HCT116 (cell line): ENCODE data around the gene TCF7L2. TPM values are rescaled to one million over a fixed set of nuclear protein-coding genes. Genes with fewer than 3 reads are reported as not detected.

Experiments used
- ATAC-seq: fragments of 200-7000 bp; cut with Tn5 transposase; 2 replicates; pipeline ENCODE4 v1.9.1; 2020; ENCODE audit warnings: mild to moderate bottlenecking, moderate library complexity
- BruUV-seq: library from RNA; stranded (reverse); fragments of 400-500 nt; replicated peaks from 2 replicates; lab custom pipeline; 2021; lab: Mats Ljungman, UMichigan
- CTCF ChIA-PET: fragments of 300-600 bp; sonication (Branson Sonifier 250); formaldehyde crosslinking; loops from one replicate; lab custom pipeline; 2021; ENCODE audit warnings: antibody characterized with exemption; lab: Charles Lee
- POLR2A ChIA-PET: fragments of 300-600, 350-600 bp; sonication (Branson Sonifier 250); formaldehyde crosslinking; loops from one replicate; lab custom pipeline; 2021; ENCODE audit warnings: antibody characterized with exemption; lab: Charles Lee
- RAD21 ChIA-PET, 2 experiments: fragments of 300-600 bp; sonication (Branson Sonifier 250); formaldehyde crosslinking; loops; one replicate each; lab custom pipeline; 2023; ENCODE audit warnings: low total read pairs in 2 of 2; ENCODE audit not compliant: uncharacterized antibody in 2 of 2, unreplicated experiment in 2 of 2, low non-redundant PET in 1 of 2; lab: Charles Lee
- DNase-seq: peaks from one replicate; pipeline ENCODE4 v3.0.0-alpha.2; 2010; ENCODE audit warnings: low read depth, low spot score
- H2AFZ ChIP-seq: fragments of 200-600 bp; shearing (Covaris generic), sonication (generic); 2 replicates; pipeline ENCODE4 v1.6.1; 2017; ENCODE audit warnings: low read depth, mixed run types, mixed read lengths, antibody characterized with exemption, low read length; ENCODE audit not compliant: poor library complexity, severe bottlenecking
- H3K27ac ChIP-seq: 2 replicates; pipeline ENCODE4 v1.5.1; 2012; ENCODE audit warnings: low read depth, low read length
- H3K27me3 ChIP-seq: fragments of 200-600 bp; sonication (generic); 2 replicates; pipeline ENCODE4 v1.6.1; 2016; ENCODE audit warnings: mixed run types, low read length, mixed read lengths; ENCODE audit not compliant: insufficient read depth
- H3K36me3 ChIP-seq, 2 experiments: fragments of 200-500 bp in 1 of 2; fragments of 200-600 bp in 1 of 2; sonication (Bioruptor generic) in 1 of 2; sonication (generic) in 1 of 2; 2 replicates each; pipeline versions ENCODE4 v1.5.1 to v1.6.1; 2014 to 2016; ENCODE audit warnings: low read length in 2 of 2, inconsistent platforms in 1 of 2, mixed read lengths in 1 of 2, mixed run types in 1 of 2; ENCODE audit not compliant: insufficient read depth in 2 of 2, control insufficient read depth in 1 of 2
- H3K4me1 ChIP-seq, 2 experiments: fragments of 200-600 bp in 1 of 2; sonication (generic) in 1 of 2; 2 replicates each; pipeline versions ENCODE4 v1.5.1 to v1.6.1; 2012 to 2017; ENCODE audit warnings: low read length in 2 of 2, inconsistent platforms in 1 of 2, mild to moderate bottlenecking in 1 of 2, mixed read lengths in 1 of 2, mixed run types in 1 of 2, moderate library complexity in 1 of 2; ENCODE audit not compliant: insufficient read depth in 2 of 2, control insufficient read depth in 1 of 2
- H3K4me2 ChIP-seq: fragments of 200-600 bp; sonication (generic); 2 replicates; pipeline ENCODE4 v1.6.1; 2017; ENCODE audit warnings: mixed run types, low read length, mixed read lengths
- H3K4me3 ChIP-seq, 2 experiments: fragments of 200-600 bp in 1 of 2; sonication (generic) in 1 of 2; replicated peaks in 1 of 2; 2 replicates each; pipeline ENCODE4 v1.5.1; 2011 to 2016; ENCODE audit warnings: low read length in 2 of 2, control low read depth in 1 of 2, low read depth in 1 of 2, mild to moderate bottlenecking in 1 of 2, mixed read lengths in 1 of 2, mixed run types in 1 of 2
- H3K79me2 ChIP-seq: fragments of 200-600 bp; sonication (generic); 2 replicates; pipeline ENCODE4 v1.6.1; 2017; ENCODE audit warnings: mild to moderate bottlenecking, mixed run types, low read length, moderate library complexity, mixed read lengths; ENCODE audit not compliant: insufficient read depth
- H3K9ac ChIP-seq: fragments of 200-600 bp; sonication (generic); 2 replicates; pipeline ENCODE4 v1.6.1; 2016; ENCODE audit warnings: low read length, mixed read lengths
- H3K9me2 ChIP-seq: fragments of 200-600 bp; sonication (generic), shearing (Covaris generic); 2 replicates; pipeline ENCODE4 v1.6.1; 2017; ENCODE audit warnings: mixed run types, mild to moderate bottlenecking, moderate library complexity; ENCODE audit not compliant: insufficient read depth
- H3K9me3 ChIP-seq, 2 experiments: fragments of 200-500 bp in 1 of 2; fragments of 200-600 bp in 1 of 2; sonication (Bioruptor generic) in 1 of 2; sonication (generic) in 1 of 2; 2 replicates each; pipeline ENCODE4 v1.6.1; 2014 to 2017; ENCODE audit warnings: low read length in 2 of 2, mixed read lengths in 2 of 2, inconsistent platforms in 1 of 2, low read depth in 1 of 2, mild to moderate bottlenecking in 1 of 2, mixed run types in 1 of 2, moderate library complexity in 1 of 2; ENCODE audit not compliant: control insufficient read depth in 1 of 2, insufficient read depth in 1 of 2
- H4K20me1 ChIP-seq: fragments of 200-600 bp; sonication (generic), shearing (Covaris generic); 2 replicates; pipeline ENCODE4 v1.6.1; 2017; ENCODE audit warnings: mixed run types, mild to moderate bottlenecking, moderate library complexity; ENCODE audit not compliant: insufficient read depth
- CBX3 ChIP-seq: IDR thresholded peaks from 2 replicates; pipeline ENCODE4 v1.6.1; 2012; ENCODE audit warnings: low read depth
- CEBPB ChIP-seq: IDR thresholded peaks from 2 replicates; pipeline ENCODE4 v1.6.1; 2012; ENCODE audit warnings: low read depth
- EGR1 ChIP-seq: IDR thresholded peaks from 2 replicates; pipeline ENCODE4 v1.6.1; 2012; ENCODE audit warnings: low read depth
- ELF1 ChIP-seq: IDR thresholded peaks from 2 replicates; pipeline ENCODE4 v1.6.1; 2012; ENCODE audit warnings: low read depth, borderline replicate concordance
- EZH2 ChIP-seq: fragments of 200-600 bp; sonication (generic); IDR thresholded peaks from 2 replicates; pipeline ENCODE4 v1.6.1; 2017; ENCODE audit warnings: antibody characterized with exemption, mixed run types
- FOSL1 ChIP-seq: IDR thresholded peaks from 2 replicates; pipeline ENCODE4 v1.6.1; 2012; ENCODE audit warnings: low read depth
- JUND ChIP-seq: IDR thresholded peaks from 2 replicates; pipeline ENCODE4 v1.6.1; 2012
- POLR2AphosphoS5 ChIP-seq: IDR thresholded peaks from 2 replicates; pipeline ENCODE4 v1.6.1; 2011; ENCODE audit warnings: mild to moderate bottlenecking, low read depth, low read length, moderate library complexity
- SIN3A ChIP-seq: IDR thresholded peaks from 2 replicates; pipeline ENCODE4 v1.6.1; 2012; ENCODE audit warnings: low read depth
- SP1 ChIP-seq: IDR thresholded peaks from 2 replicates; pipeline ENCODE4 v1.6.1; 2012; ENCODE audit warnings: low read depth
- SRF ChIP-seq: IDR thresholded peaks from 2 replicates; pipeline ENCODE4 v1.6.1; 2012; ENCODE audit warnings: low read depth
- YY1 ChIP-seq: IDR thresholded peaks from 2 replicates; pipeline ENCODE4 v1.6.1; 2011; ENCODE audit warnings: low read length, low read depth, moderate library complexity, mild to moderate bottlenecking; ENCODE audit not compliant: insufficient replicate concordance; ENCODE audit errors: extremely low read depth
- ZNF274 ChIP-seq: fragments of 200-500 bp; sonication (Bioruptor generic); IDR thresholded peaks from 2 replicates; pipeline ENCODE4 v1.6.1; 2014; ENCODE audit warnings: mild to moderate bottlenecking, low read depth, low read length, inconsistent platforms
- intact Hi-C: fragments of 100-400 bp; cut with micrococcal nuclease; formaldehyde crosslinking; loops from 2 replicates; pipeline ENCODE4 v1.10.0; 2022
- total RNA-seq: library from RNA; stranded (reverse); gene quantifications from one replicate; pipeline ENCODE4 v1.2.1, GENCODE V29; 2021; ENCODE audit not compliant: unreplicated experiment
- TF ChIP-seq, protein P1 (sequence below): IDR thresholded peaks from 2 replicates; pipeline ENCODE4 v1.6.1; 2011; ENCODE audit warnings: mild to moderate bottlenecking, low read length, moderate library complexity; ENCODE audit not compliant: insufficient replicate concordance; ENCODE audit errors: extremely low read depth
- TF ChIP-seq, protein P2 (sequence below): IDR thresholded peaks from 2 replicates; pipeline ENCODE4 v1.6.1; 2012
- TF ChIP-seq, protein P3 (sequence below): IDR thresholded peaks from 2 replicates; pipeline ENCODE4 v1.6.1; 2012
- TF ChIP-seq, protein P4 (sequence below): IDR thresholded peaks from 2 replicates; pipeline ENCODE4 v1.6.1; 2012; ENCODE audit warnings: low read depth

The TCF7L2 gene
- total RNA-seq, 1 experiment from 2014 or later: 164 TPM

DNA sequence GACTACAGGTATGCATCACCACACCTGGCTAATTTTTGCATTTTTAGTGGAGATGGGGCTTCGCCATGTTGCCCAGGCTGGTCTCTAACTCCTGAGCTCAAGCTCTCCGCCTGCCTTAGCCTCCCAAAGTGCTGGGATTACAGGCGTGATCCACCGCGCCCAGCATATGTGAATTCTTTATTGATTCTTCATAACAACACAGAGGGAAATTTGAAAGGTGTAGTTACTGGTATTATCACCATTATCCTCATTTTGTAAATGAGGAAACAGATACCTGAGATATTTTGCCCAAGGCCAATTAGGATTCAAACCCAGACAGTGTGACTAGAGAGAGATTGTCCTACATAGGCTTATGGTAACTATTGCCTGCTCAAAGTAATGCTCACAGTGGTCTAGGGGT, 22.6 kb downstream of the TCF7L2 start:
- Histone ChIP-seq H3K27me3 (no peaks in the 10 kb centered on the region), H3K4me1 (peaks cover 0 to 13% of the 10 kb centered on the region in 2 experiments; a peak in 2 of 4 replicates), H3K4me2 (no peak overlapping the region), H2AFZ (no peak overlapping the region), H4K20me1 (peaks cover 47% of the 10 kb centered on the region), H3K36me3 (peaks cover 75 to 78% of the 10 kb centered on the region in 2 experiments), H3K9me2 (no peaks in the 10 kb centered on the region), H3K4me3 (no peak overlapping the region), H3K9ac (no peak overlapping the region), H3K9me3 (no peaks in the 10 kb centered on the region), H3K79me2 (peaks cover 100% of the 10 kb centered on the region), H3K27ac (no peak overlapping the region)
- intact Hi-C loops: no loop called here
- ATAC-seq: no peak
- TF ChIP-seq ELF1: no peak
- no peak for TF ChIP-seq ZNF274
- TF ChIP-seq SIN3A: no peak
- TF ChIP-seq SRF: no peak
- TF ChIP-seq EGR1: no peak
- TF ChIP-seq, protein P1, sequence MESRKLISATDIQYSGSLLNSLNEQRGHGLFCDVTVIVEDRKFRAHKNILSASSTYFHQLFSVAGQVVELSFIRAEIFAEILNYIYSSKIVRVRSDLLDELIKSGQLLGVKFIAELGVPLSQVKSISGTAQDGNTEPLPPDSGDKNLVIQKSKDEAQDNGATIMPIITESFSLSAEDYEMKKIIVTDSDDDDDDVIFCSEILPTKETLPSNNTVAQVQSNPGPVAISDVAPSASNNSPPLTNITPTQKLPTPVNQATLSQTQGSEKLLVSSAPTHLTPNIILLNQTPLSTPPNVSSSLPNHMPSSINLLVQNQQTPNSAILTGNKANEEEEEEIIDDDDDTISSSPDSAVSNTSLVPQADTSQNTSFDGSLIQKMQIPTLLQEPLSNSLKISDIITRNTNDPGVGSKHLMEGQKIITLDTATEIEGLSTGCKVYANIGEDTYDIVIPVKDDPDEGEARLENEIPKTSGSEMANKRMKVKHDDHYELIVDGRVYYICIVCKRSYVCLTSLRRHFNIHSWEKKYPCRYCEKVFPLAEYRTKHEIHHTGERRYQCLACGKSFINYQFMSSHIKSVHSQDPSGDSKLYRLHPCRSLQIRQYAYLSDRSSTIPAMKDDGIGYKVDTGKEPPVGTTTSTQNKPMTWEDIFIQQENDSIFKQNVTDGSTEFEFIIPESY: no peak
- no peak for TF ChIP-seq CBX3
- no peak for TF ChIP-seq JUND
- TF ChIP-seq FOSL1: no peak
- TF ChIP-seq POLR2AphosphoS5: no peak
- no peak for TF ChIP-seq SP1
- no peak for TF ChIP-seq YY1
- TF ChIP-seq, protein P2, sequence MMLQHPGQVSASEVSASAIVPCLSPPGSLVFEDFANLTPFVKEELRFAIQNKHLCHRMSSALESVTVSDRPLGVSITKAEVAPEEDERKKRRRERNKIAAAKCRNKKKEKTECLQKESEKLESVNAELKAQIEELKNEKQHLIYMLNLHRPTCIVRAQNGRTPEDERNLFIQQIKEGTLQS: no peak
- TF ChIP-seq EZH2: no peak
- TF ChIP-seq CEBPB: no peak
- TF ChIP-seq, protein P3, sequence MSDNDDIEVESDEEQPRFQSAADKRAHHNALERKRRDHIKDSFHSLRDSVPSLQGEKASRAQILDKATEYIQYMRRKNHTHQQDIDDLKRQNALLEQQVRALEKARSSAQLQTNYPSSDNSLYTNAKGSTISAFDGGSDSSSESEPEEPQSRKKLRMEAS: no peak
- TF ChIP-seq, protein P4, sequence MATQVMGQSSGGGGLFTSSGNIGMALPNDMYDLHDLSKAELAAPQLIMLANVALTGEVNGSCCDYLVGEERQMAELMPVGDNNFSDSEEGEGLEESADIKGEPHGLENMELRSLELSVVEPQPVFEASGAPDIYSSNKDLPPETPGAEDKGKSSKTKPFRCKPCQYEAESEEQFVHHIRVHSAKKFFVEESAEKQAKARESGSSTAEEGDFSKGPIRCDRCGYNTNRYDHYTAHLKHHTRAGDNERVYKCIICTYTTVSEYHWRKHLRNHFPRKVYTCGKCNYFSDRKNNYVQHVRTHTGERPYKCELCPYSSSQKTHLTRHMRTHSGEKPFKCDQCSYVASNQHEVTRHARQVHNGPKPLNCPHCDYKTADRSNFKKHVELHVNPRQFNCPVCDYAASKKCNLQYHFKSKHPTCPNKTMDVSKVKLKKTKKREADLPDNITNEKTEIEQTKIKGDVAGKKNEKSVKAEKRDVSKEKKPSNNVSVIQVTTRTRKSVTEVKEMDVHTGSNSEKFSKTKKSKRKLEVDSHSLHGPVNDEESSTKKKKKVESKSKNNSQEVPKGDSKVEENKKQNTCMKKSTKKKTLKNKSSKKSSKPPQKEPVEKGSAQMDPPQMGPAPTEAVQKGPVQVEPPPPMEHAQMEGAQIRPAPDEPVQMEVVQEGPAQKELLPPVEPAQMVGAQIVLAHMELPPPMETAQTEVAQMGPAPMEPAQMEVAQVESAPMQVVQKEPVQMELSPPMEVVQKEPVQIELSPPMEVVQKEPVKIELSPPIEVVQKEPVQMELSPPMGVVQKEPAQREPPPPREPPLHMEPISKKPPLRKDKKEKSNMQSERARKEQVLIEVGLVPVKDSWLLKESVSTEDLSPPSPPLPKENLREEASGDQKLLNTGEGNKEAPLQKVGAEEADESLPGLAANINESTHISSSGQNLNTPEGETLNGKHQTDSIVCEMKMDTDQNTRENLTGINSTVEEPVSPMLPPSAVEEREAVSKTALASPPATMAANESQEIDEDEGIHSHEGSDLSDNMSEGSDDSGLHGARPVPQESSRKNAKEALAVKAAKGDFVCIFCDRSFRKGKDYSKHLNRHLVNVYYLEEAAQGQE: no peak
- DNase-seq: no peak
- BruUV-seq: no TSS peak
- ChIA-PET POLR2A (no interaction called here), CTCF (no interaction called here), RAD21 (no interaction called here)
